Nephron (organoid): ENCODE data around the gene PRR33.
A peak's percentile ranks its signal among the peaks of the same experiment; 100 is the strongest.

Experiments used
- H3K27ac Mint-ChIP-seq, 3 experiments: 2 replicates each; pipeline ENCODE4 v1.8.0; 2020; ENCODE audit warnings: mixed read lengths in 3 of 3, mild to moderate bottlenecking in 2 of 3, moderate library complexity in 1 of 3
- H3K27me3 Mint-ChIP-seq: 2 replicates; pipeline ENCODE4 v1.8.0; 2021; ENCODE audit warnings: low read depth, mild to moderate bottlenecking, moderate library complexity, mixed read lengths
- H3K36me3 Mint-ChIP-seq: 2 replicates; pipeline ENCODE4 v1.8.0; 2020; ENCODE audit warnings: low read depth, mixed read lengths
- H3K4me1 Mint-ChIP-seq: 2 replicates; pipeline ENCODE4 v1.8.0; 2020; ENCODE audit warnings: mixed read lengths
- H3K4me3 Mint-ChIP-seq, 3 experiments: 2 replicates each; pipeline ENCODE4 v1.8.0; 2020; ENCODE audit warnings: mild to moderate bottlenecking in 3 of 3, mixed read lengths in 3 of 3, moderate library complexity in 2 of 3
- H3K9me3 Mint-ChIP-seq: 2 replicates; pipeline ENCODE4 v1.8.0; 2020; ENCODE audit warnings: mixed read lengths
- TF ChIP-seq, protein P1 (sequence below), 3 experiments: fragments of 200-600 bp; sonication (generic); IDR thresholded peaks; one replicate each; pipeline ENCODE4 v1.5.0; 2021; ENCODE audit warnings: antibody characterized with exemption in 3 of 3; ENCODE audit not compliant: unreplicated experiment in 3 of 3

PRR33 gene

DNA sequence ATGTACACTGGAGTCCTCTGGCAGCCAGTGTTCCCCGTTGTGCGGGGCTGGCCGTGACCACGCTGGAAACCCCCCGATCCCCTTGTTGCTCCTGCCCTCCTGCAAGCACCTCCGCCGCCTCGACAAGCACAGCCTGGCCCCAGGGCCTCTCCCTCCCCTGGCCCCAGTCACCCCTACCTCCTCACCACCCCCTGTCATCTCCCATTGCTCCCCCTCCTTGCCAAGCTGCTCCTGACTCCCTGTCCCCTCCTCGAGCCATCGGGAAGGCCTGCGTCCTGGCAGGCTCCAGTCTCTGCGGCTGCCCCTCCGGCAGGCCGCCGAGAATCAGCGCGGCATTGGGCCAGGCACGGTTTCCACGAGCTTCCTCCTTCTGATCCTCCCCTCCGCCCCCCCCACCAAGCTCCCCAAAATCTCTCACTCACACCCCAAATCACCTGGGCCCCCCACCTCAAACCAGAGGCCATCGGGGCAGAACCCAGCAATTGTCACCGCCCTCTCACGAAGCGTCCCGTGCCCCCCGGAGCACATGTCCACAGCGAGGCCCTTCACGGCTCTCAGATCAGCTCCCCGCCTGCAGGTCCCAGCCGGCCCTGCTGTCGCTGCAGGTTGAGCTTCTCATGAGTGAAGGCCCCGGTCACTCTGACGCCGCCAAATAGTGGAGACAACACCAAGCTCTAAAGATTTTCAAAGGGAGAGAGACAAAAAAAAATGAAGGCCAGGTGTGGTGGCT, 44.5 kb downstream of the PRR33 start:
- Mint-ChIP-seq H3K27ac (peak overlapping the region; percentile 10 to 57 (median 56)), H3K4me3 (no peak overlapping the region), H3K4me1 (peaks cover 35% of the 10 kb centered on the region), H3K36me3 (no peaks in the 10 kb centered on the region), H3K9me3 (no peaks in the 10 kb centered on the region), H3K27me3 (peaks cover 6% of the 10 kb centered on the region)
- TF ChIP-seq, protein P1, sequence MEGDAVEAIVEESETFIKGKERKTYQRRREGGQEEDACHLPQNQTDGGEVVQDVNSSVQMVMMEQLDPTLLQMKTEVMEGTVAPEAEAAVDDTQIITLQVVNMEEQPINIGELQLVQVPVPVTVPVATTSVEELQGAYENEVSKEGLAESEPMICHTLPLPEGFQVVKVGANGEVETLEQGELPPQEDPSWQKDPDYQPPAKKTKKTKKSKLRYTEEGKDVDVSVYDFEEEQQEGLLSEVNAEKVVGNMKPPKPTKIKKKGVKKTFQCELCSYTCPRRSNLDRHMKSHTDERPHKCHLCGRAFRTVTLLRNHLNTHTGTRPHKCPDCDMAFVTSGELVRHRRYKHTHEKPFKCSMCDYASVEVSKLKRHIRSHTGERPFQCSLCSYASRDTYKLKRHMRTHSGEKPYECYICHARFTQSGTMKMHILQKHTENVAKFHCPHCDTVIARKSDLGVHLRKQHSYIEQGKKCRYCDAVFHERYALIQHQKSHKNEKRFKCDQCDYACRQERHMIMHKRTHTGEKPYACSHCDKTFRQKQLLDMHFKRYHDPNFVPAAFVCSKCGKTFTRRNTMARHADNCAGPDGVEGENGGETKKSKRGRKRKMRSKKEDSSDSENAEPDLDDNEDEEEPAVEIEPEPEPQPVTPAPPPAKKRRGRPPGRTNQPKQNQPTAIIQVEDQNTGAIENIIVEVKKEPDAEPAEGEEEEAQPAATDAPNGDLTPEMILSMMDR (IDR thresholded peaks at IDR 0.05; ENCODE audit: unreplicated experiment in 3 of 3) = no peak

- peaks cover 6% of the 10 kb centered on the region for H3K27me3 Mint-ChIP-seq
- peak overlapping the region in 2 of 3 experiments; percentile 35 to 57 for H3K27ac Mint-ChIP-seq
- no peaks in the 10 kb centered on the region for H3K36me3 Mint-ChIP-seq
- H3K4me3 Mint-ChIP-seq = no peak overlapping the region
- H3K9me3 Mint-ChIP-seq = no peaks in the 10 kb centered on the region
- peaks cover 35% of the 10 kb centered on the region for H3K4me1 Mint-ChIP-seq
- TF ChIP-seq, protein P1 (IDR thresholded peaks at IDR 0.05; ENCODE audit: unreplicated experiment in 3 of 3) = no peak
Observed at GRCh38 chr11:1846453-1846932, 45.2 kb downstream of the PRR33 start.

- Mint-ChIP-seq H3K27ac (peak overlapping the region; percentile 44 to 80 (median 75)), H3K9me3 (no peaks in the 10 kb centered on the region), H3K27me3 (peaks cover 6% of the 10 kb centered on the region), H3K4me3 (no peak overlapping the region), H3K4me1 (peaks cover 34% of the 10 kb centered on the region), H3K36me3 (no peaks in the 10 kb centered on the region)
- TF ChIP-seq, protein P1 (IDR thresholded peaks at IDR 0.05; ENCODE audit: unreplicated experiment in 3 of 3) = no peak
Observed at GRCh38 chr11:1845561-1846452, 45.9 kb downstream of the PRR33 start.

DNA sequence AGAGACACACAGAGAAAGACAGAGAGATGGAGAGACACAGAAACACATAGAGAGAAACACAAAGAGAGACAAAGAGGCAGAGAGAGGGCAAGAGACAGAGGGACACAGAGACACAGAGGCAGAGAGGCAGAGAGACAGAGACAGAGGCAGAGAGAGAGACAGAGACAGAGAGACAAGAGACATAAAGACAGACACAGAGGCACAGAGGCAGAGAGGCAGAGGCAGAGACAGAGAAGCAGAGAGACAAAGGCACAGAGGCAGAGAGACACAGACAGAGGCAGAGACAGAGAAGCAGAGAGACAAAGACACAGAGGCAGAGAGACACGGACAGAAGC, 46.6 kb downstream of the PRR33 start:
- TF ChIP-seq, protein P1 (IDR thresholded peaks at IDR 0.05; ENCODE audit: unreplicated experiment in 3 of 3) = no peak
- H3K9me3 Mint-ChIP-seq = no peaks in the 10 kb centered on the region
- peaks cover 6% of the 10 kb centered on the region for H3K27me3 Mint-ChIP-seq
- peak overlapping the region in 2 of 3 experiments; percentile 2 to 20 for H3K4me3 Mint-ChIP-seq
- H3K27ac Mint-ChIP-seq = peak overlapping the region; percentile 44 to 80 (median 75)
- H3K4me1 Mint-ChIP-seq = peaks cover 31% of the 10 kb centered on the region
- H3K36me3 Mint-ChIP-seq = no peaks in the 10 kb centered on the region

DNA sequence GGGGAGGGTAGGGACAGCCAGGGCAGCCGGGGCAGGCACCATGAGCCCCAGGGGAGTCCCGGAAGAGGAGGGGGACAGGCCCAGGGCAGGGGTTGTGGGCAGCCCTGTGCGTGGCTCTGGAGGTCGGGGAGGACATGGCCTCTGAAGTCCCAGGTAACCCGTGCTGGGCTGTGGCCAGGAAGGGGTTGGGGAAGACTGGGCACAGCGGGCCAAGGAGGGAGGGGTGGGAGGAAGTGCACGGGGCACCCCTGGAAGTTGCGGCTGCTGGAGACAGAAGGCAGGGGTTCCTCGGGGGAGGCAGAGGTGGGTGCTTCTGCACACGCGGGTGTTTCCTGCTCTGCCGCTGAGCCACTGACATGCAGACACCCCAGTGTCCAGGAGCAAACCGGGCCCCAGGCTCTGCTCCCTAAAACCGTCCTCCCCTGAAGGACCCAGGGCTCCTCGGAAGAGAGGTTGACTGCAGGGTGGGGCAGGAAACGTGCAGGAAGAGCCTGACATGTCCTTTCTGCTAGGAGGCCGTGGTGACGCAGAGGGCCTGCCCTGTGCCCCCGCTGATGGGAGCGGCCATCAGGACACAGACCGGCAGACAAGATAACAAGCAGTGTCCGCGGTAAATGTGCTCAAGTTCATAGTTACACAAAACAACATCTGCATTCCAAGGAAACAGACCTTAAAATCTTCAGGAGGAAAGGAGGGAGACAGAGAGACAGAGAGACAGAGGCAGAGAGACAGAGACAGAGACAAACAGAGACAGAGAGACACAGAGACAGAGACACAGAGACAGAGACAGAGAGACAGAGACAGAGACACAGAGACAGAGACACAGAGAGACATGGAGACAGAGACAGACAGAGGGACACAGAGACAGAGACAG, 47.2 kb downstream of the PRR33 start:
- H3K27me3 Mint-ChIP-seq = peaks cover 6% of the 10 kb centered on the region
- peaks cover 31% of the 10 kb centered on the region for H3K4me1 Mint-ChIP-seq
- H3K4me3 Mint-ChIP-seq = peak overlapping the region in 1 of 3 experiments; percentile 2
- H3K9me3 Mint-ChIP-seq = no peaks in the 10 kb centered on the region
- H3K27ac Mint-ChIP-seq = peak overlapping the region; percentile 44 to 80 (median 75)
- TF ChIP-seq, protein P1 (IDR thresholded peaks at IDR 0.05; ENCODE audit: unreplicated experiment in 3 of 3) = no peak
- no peaks in the 10 kb centered on the region for H3K36me3 Mint-ChIP-seq
